OCI-M2 (cell line): ENCODE results near the gene KRT2.

Source experiments
- DNase-seq: peaks from one replicate; lab custom pipeline; 2025; ENCODE audit not compliant: unreplicated experiment; lab: John Stamatoyannopoulos, UW

KRT2 gene

GRCh38 chr12:52651726-52652261 is at the start of gene KRT2:
Gene KRT2, minus strand, starts transcription at chr12:52652211. Its CDS starts 69 bp downstream, at chr12:52652142.
- no peak for DNase-seq

- DNase-seq: no peak
Observed at GRCh38 chr12:52701281-52701680, 49.3 kb upstream of the KRT2 start.

GRCh38 chr12:52699960-52700359 is 47.9 kb upstream of the KRT2 start:
- no peak for DNase-seq

- DNase-seq: no peak
Observed at GRCh38 chr12:52699373-52699772, 47.4 kb upstream of the KRT2 start.

- DNase-seq: no peak
Observed at GRCh38 chr12:52698651-52699340, 46.8 kb upstream of the KRT2 start.

- DNase-seq: no peak
Observed at GRCh38 chr12:52697058-52697582, 45.1 kb upstream of the KRT2 start.

- DNase-seq: no peak
Observed at GRCh38 chr12:52696588-52696987, 44.6 kb upstream of the KRT2 start.

DNA sequence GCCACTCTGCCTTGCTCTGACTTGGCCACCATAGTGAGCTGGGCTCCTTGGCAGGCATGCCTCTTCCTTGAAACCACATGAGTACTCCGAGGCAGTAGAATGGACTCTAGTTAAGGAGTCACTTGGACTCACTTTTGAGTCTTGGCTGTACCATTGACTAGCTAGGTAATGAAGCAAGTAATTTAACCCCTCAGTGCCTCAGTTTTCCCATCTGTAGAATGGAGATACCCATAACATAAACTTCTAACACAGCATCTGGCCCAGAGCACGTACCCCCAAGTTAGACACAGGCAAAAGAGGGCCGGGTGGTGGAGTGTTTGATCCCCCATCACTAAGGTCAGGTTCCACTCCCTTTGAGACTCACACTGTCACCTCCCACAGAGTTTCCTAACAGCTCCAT is 43.0 kb upstream of the KRT2 start:
- no peak for DNase-seq

DNA sequence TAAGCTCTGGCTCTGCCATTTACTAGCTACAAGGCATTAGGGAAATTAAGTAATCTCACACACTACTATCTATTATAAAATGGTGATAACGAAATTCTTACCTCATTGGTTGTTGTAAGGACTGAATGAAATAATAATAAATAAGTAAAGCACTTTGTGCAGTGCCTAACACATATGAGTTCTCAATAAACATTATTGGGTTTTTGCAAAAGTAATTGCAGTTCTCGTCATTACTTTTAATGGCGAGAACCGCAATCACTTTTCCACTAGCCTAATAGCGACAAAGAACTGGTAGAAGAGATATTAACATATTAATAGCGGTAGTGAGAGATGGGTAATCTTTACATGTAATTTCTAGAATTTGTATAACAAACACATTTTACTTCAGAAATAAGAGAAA is 42.1 kb upstream of the KRT2 start:
- DNase-seq: no peak

GRCh38 chr12:52693261-52693660 is 41.2 kb upstream of the KRT2 start:
- DNase-seq: no peak

DNA sequence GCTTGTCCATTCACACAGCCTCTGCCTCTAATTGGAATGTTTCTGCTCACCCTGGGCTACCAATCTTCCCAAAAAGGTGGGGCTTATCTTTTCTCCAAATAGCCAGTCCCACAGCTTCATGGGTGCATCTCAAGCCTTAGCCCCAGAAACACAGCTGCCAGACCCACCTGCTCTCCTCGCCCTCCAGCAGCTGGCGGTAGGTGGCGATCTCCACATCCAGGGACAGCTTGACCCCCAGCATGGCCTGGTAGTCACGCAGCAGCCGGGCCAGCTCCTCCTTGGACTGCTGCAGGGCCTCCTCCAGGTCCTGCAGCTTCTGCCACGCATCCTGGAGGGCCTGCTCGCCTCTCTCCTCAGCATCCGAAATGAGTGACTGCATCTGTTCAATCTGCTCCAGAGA is 40.2 kb upstream of the KRT2 start:
- DNase-seq: no peak

DNA sequence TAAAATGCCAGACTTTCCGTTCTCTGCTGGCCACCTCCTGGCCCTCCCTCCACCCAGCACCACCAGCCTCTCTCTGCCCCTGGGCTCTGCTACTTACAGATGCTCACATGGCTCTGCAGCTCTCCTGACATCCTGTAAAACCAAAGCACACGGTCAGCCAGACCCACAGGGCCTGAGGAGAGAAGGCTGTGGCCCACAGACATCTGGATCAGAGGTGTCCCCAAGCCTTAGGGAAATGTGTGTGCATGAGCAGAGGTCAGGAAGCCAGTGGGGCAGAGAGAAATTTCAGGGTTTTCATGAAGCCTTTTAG is 39.8 kb upstream of the KRT2 start:
- DNase-seq: no peak

GRCh38 chr12:52691076-52691840 is 39.2 kb upstream of the KRT2 start:
- no peak for DNase-seq

GRCh38 chr12:52690351-52691075 is 38.5 kb upstream of the KRT2 start:
- no peak for DNase-seq

GRCh38 chr12:52689936-52690335 is 37.9 kb upstream of the KRT2 start:
- no peak for DNase-seq

DNA sequence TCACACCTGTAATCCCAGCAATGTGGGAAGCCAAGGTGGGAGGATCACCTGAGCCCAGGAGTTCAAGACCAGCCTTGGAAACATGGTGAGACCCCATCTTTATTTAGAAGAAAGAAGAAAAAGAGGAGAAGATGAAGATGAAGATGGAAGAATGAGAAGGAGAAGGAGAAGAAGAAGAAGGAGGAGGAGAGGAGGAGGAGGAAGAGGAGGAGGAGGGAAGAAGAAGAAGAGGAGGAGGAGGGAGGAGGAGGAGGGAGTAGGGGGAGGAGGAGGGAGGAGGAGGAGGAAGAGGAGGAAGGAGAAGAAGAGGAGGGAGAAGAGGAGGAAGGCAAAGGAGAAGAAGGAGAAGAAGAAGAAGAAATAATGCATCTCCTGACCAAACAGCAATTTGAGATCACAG is 37.2 kb upstream of the KRT2 start:
- DNase-seq: no peak

DNA sequence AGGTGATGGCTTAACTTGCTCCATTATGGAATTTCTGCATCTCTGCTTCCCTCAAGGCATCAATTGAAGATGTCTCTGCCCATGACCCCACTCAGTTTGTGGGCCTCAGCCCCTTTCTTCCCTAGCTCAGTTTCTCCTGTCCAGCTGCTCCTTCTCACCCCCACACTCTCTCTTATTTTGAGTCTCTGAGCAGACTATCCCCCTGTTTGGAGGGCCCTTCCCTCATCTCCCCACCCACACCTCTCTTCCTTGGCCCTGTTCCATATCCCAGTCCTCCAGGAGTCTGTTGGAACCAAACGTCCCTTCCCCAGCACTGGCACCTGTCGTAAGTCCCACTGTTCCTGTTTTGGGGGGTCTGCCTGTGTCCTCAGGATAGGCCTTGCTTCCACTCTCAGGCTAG is 36.5 kb upstream of the KRT2 start:
- DNase-seq: no peak

DNA sequence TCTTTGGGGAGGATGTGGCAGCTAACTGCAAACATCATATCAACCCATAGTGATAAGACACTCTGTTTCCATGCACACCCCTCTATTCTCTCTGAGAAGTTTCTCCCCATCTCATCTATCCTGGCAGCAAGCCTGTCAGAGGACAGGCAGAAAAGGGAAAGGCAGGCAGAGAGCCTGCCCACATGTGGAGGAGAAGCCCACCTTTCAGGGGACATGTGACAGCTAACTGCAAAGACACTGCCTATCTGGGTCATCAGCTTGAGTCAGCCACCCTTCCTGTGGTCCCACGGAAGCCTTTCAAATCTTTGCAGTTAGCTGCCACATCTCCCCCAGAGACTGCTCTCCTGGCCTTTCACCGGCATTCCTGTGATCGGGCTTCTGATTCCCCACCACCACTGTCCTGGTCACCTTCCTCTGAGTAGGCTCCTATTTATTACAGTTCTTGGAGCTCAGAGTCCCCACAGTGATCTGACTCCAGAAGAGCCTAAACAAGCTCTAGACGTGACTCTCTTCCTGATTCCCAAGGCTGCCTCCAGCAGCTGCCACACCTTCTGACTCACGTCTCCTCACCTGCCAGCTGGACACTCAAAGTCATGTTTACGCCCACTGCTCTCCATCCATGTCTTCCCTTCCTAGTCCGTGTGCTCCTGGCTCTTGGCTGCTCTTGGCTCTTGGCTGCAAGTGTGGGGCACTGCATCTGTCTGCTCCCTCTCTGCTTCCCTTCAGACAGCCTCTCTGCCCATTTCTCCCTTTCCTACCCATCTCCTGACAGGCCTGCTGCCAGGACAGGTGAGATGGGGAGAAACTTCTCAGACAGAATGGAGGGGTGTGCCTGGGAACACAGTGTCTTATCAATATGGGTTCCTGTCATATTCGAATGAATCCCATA is 35.7 kb upstream of the KRT2 start:
- DNase-seq: no peak

DNA sequence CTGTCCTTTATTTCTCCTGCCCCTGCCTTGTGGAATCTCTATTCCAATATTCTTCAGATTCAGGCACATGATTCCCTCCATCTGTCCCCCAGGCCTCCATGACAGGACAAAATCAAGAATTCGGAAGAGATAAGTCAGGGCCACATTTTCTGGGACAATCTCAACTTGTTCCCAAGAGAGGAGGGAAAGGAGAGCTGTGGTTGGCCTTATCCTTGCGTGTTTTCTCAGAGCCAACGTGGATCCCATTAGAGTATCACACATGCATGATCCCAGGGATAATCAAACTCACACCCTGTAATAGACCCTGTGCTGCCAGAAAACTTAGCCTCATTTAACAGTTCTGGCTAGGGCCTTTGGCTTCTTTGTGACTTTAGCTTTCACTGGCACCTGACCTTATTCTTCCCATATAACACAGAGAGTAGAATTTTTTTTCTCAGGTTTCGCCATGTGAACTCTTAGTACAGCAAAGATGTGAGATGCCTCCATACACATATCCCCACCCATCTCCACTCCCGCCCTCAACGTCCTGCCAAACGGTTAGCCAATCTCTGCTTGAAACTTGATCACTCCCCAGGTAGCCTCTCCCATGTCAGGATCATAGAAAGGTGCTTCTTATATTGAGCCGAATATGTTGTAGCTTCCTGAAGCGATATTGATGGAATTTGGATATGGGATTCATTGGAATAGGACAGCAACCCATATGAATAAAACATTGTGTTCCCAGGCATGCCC is 34.9 kb upstream of the KRT2 start:
- DNase-seq: no peak

GRCh38 chr12:52686063-52686462 is 34.1 kb upstream of the KRT2 start:
- DNase-seq: no peak
